ENCODE results near the gene NADK.
"Not testable (repeated sequence)": the region's sequence is repeated elsewhere in the genome, so short reads cannot be mapped to it uniquely, and the experiment has no call there.

The NADK gene

GRCh38 chr1:1749941-1750340 is 28.3 kb downstream of the NADK start:
- FAIRE-seq; DNase-seq (ENCODE audit: low spot score): not testable (repeated sequence)

- FAIRE-seq = no peak
- no peak for DNase-seq (ENCODE audit: low spot score)
Measured at GRCh38 chr1:1748686-1749321, 29.5 kb downstream of the NADK start.

- not testable (repeated sequence) for FAIRE-seq; DNase-seq (ENCODE audit: low spot score)
Measured at GRCh38 chr1:1746566-1746909, 31.7 kb downstream of the NADK start.

GRCh38 chr1:1745651-1746565 is 32.4 kb downstream of the NADK start:
- DNase-seq (ENCODE audit: low spot score) (peak; percentile 19), FAIRE-seq (peak; percentile 92)

- DNase-seq (ENCODE audit: low spot score); FAIRE-seq: not testable (repeated sequence)
Measured at GRCh38 chr1:1742529-1742928, 35.7 kb downstream of the NADK start.

- DNase-seq (ENCODE audit: low spot score) = peak; percentile 49
- FAIRE-seq = not testable (repeated sequence)
Measured at GRCh38 chr1:1741013-1741412, 37.3 kb downstream of the NADK start.

GRCh38 chr1:1738799-1739337 is 39.4 kb downstream of the NADK start:
- not testable (repeated sequence) for FAIRE-seq

GRCh38 chr1:1737675-1738590 is 40.3 kb downstream of the NADK start:
- DNase-seq (ENCODE audit: low spot score); FAIRE-seq: not testable (repeated sequence)

More at GRCh38 chr1:1738799-1739337, 39.4 kb downstream of the NADK start:
- DNase-seq (ENCODE audit: low spot score) = not testable (repeated sequence)

GRCh38 chr1:1732381-1732780 is 45.9 kb downstream of the NADK start:
- DNase-seq (ENCODE audit: low spot score) (no peak), FAIRE-seq (no peak)

GRCh38 chr1:1730870-1731269 is 47.4 kb downstream of the NADK start:
- DNase-seq (ENCODE audit: low spot score) = no peak
- FAIRE-seq = no peak

- DNase-seq (ENCODE audit: low spot score); FAIRE-seq: not testable (repeated sequence)
Measured at GRCh38 chr1:1730230-1730629, 48.0 kb downstream of the NADK start.

GRCh38 chr1:1729116-1729816 is 49.0 kb downstream of the NADK start:
- not testable (repeated sequence) for DNase-seq (ENCODE audit: low spot score); FAIRE-seq

- not testable (repeated sequence) for FAIRE-seq; DNase-seq (ENCODE audit: low spot score)
Measured at GRCh38 chr1:1728308-1729005, 49.8 kb downstream of the NADK start.

GRCh38 chr1:1727131-1727651 is 51.1 kb downstream of the NADK start:
- DNase-seq (ENCODE audit: low spot score); FAIRE-seq: not testable (repeated sequence)

- DNase-seq (ENCODE audit: low spot score); FAIRE-seq: not testable (repeated sequence)
Measured at GRCh38 chr1:1726088-1726487, 52.2 kb downstream of the NADK start.

GRCh38 chr1:1724035-1724864 is 54.0 kb downstream of the NADK start, which contains the start of gene CDK11A:
Gene CDK11A, minus strand, starts transcription at chr1:1724357. Its CDS starts 1,539 bp downstream, at chr1:1722818.
- peak; percentile 89 for DNase-seq (ENCODE audit: low spot score)
- not testable (repeated sequence) for FAIRE-seq

- DNase-seq (ENCODE audit: low spot score) (no peak), FAIRE-seq (no peak)
Measured at GRCh38 chr1:1721201-1721600, 57.1 kb downstream of the NADK start.
